HCT116 (cell line): ENCODE measurements around the gene MYH10. TPM values are rescaled to one million over a fixed set of nuclear protein-coding genes. Genes with fewer than 3 reads are reported as not detected.

Experiments used
- ATAC-seq: fragments of 200-7000 bp; cut with Tn5 transposase; 2 replicates; pipeline ENCODE4 v1.9.1; 2020; ENCODE audit warnings: mild to moderate bottlenecking, moderate library complexity
- BruUV-seq: library from RNA; stranded (reverse); fragments of 400-500 nt; replicated peaks from 2 replicates; lab custom pipeline; 2021; lab: Mats Ljungman, UMichigan
- CTCF ChIA-PET: fragments of 300-600 bp; sonication (Branson Sonifier 250); formaldehyde crosslinking; loops from one replicate; lab custom pipeline; 2021; ENCODE audit warnings: antibody characterized with exemption; lab: Charles Lee
- POLR2A ChIA-PET: fragments of 300-600, 350-600 bp; sonication (Branson Sonifier 250); formaldehyde crosslinking; loops from one replicate; lab custom pipeline; 2021; ENCODE audit warnings: antibody characterized with exemption; lab: Charles Lee
- RAD21 ChIA-PET, 2 experiments: fragments of 300-600 bp; sonication (Branson Sonifier 250); formaldehyde crosslinking; loops; one replicate each; lab custom pipeline; 2023; ENCODE audit warnings: low total read pairs in 2 of 2; ENCODE audit not compliant: uncharacterized antibody in 2 of 2, unreplicated experiment in 2 of 2, low non-redundant PET in 1 of 2; lab: Charles Lee
- DNase-seq: peaks from one replicate; pipeline ENCODE4 v3.0.0-alpha.2; 2010; ENCODE audit warnings: low read depth, low spot score
- H2AFZ ChIP-seq: fragments of 200-600 bp; shearing (Covaris generic), sonication (generic); 2 replicates; pipeline ENCODE4 v1.6.1; 2017; ENCODE audit warnings: low read depth, mixed run types, mixed read lengths, antibody characterized with exemption, low read length; ENCODE audit not compliant: poor library complexity, severe bottlenecking
- H3K27ac ChIP-seq: 2 replicates; pipeline ENCODE4 v1.5.1; 2012; ENCODE audit warnings: low read depth, low read length
- H3K27me3 ChIP-seq: fragments of 200-600 bp; sonication (generic); 2 replicates; pipeline ENCODE4 v1.6.1; 2016; ENCODE audit warnings: mixed run types, low read length, mixed read lengths; ENCODE audit not compliant: insufficient read depth
- H3K36me3 ChIP-seq, 2 experiments: fragments of 200-500 bp in 1 of 2; fragments of 200-600 bp in 1 of 2; sonication (Bioruptor generic) in 1 of 2; sonication (generic) in 1 of 2; 2 replicates each; pipeline versions ENCODE4 v1.5.1 to v1.6.1; 2014 to 2016; ENCODE audit warnings: low read length in 2 of 2, inconsistent platforms in 1 of 2, mixed read lengths in 1 of 2, mixed run types in 1 of 2; ENCODE audit not compliant: insufficient read depth in 2 of 2, control insufficient read depth in 1 of 2
- H3K4me1 ChIP-seq, 2 experiments: fragments of 200-600 bp in 1 of 2; sonication (generic) in 1 of 2; 2 replicates each; pipeline versions ENCODE4 v1.5.1 to v1.6.1; 2012 to 2017; ENCODE audit warnings: low read length in 2 of 2, inconsistent platforms in 1 of 2, mild to moderate bottlenecking in 1 of 2, mixed read lengths in 1 of 2, mixed run types in 1 of 2, moderate library complexity in 1 of 2; ENCODE audit not compliant: insufficient read depth in 2 of 2, control insufficient read depth in 1 of 2
- H3K4me2 ChIP-seq: fragments of 200-600 bp; sonication (generic); 2 replicates; pipeline ENCODE4 v1.6.1; 2017; ENCODE audit warnings: mixed run types, low read length, mixed read lengths
- H3K4me3 ChIP-seq, 2 experiments: fragments of 200-600 bp in 1 of 2; sonication (generic) in 1 of 2; replicated peaks in 1 of 2; 2 replicates each; pipeline ENCODE4 v1.5.1; 2011 to 2016; ENCODE audit warnings: low read length in 2 of 2, control low read depth in 1 of 2, low read depth in 1 of 2, mild to moderate bottlenecking in 1 of 2, mixed read lengths in 1 of 2, mixed run types in 1 of 2
- H3K79me2 ChIP-seq: fragments of 200-600 bp; sonication (generic); 2 replicates; pipeline ENCODE4 v1.6.1; 2017; ENCODE audit warnings: mild to moderate bottlenecking, mixed run types, low read length, moderate library complexity, mixed read lengths; ENCODE audit not compliant: insufficient read depth
- H3K9ac ChIP-seq: fragments of 200-600 bp; sonication (generic); 2 replicates; pipeline ENCODE4 v1.6.1; 2016; ENCODE audit warnings: low read length, mixed read lengths
- H3K9me2 ChIP-seq: fragments of 200-600 bp; sonication (generic), shearing (Covaris generic); 2 replicates; pipeline ENCODE4 v1.6.1; 2017; ENCODE audit warnings: mixed run types, mild to moderate bottlenecking, moderate library complexity; ENCODE audit not compliant: insufficient read depth
- H3K9me3 ChIP-seq, 2 experiments: fragments of 200-500 bp in 1 of 2; fragments of 200-600 bp in 1 of 2; sonication (Bioruptor generic) in 1 of 2; sonication (generic) in 1 of 2; 2 replicates each; pipeline ENCODE4 v1.6.1; 2014 to 2017; ENCODE audit warnings: low read length in 2 of 2, mixed read lengths in 2 of 2, inconsistent platforms in 1 of 2, low read depth in 1 of 2, mild to moderate bottlenecking in 1 of 2, mixed run types in 1 of 2, moderate library complexity in 1 of 2; ENCODE audit not compliant: control insufficient read depth in 1 of 2, insufficient read depth in 1 of 2
- H4K20me1 ChIP-seq: fragments of 200-600 bp; sonication (generic), shearing (Covaris generic); 2 replicates; pipeline ENCODE4 v1.6.1; 2017; ENCODE audit warnings: mixed run types, mild to moderate bottlenecking, moderate library complexity; ENCODE audit not compliant: insufficient read depth
- CBX3 ChIP-seq: IDR thresholded peaks from 2 replicates; pipeline ENCODE4 v1.6.1; 2012; ENCODE audit warnings: low read depth
- CEBPB ChIP-seq: IDR thresholded peaks from 2 replicates; pipeline ENCODE4 v1.6.1; 2012; ENCODE audit warnings: low read depth
- EGR1 ChIP-seq: IDR thresholded peaks from 2 replicates; pipeline ENCODE4 v1.6.1; 2012; ENCODE audit warnings: low read depth
- ELF1 ChIP-seq: IDR thresholded peaks from 2 replicates; pipeline ENCODE4 v1.6.1; 2012; ENCODE audit warnings: low read depth, borderline replicate concordance
- EZH2 ChIP-seq: fragments of 200-600 bp; sonication (generic); IDR thresholded peaks from 2 replicates; pipeline ENCODE4 v1.6.1; 2017; ENCODE audit warnings: antibody characterized with exemption, mixed run types
- EZH2phosphoT487 ChIP-seq: fragments of 200-600 bp; IDR thresholded peaks from 2 replicates; pipeline ENCODE4 v1.6.1; 2018; ENCODE audit warnings: antibody characterized with exemption, borderline replicate concordance
- JUND ChIP-seq: IDR thresholded peaks from 2 replicates; pipeline ENCODE4 v1.6.1; 2012
- POLR2AphosphoS5 ChIP-seq: IDR thresholded peaks from 2 replicates; pipeline ENCODE4 v1.6.1; 2011; ENCODE audit warnings: mild to moderate bottlenecking, low read depth, low read length, moderate library complexity
- SIN3A ChIP-seq: IDR thresholded peaks from 2 replicates; pipeline ENCODE4 v1.6.1; 2012; ENCODE audit warnings: low read depth
- SP1 ChIP-seq: IDR thresholded peaks from 2 replicates; pipeline ENCODE4 v1.6.1; 2012; ENCODE audit warnings: low read depth
- SRF ChIP-seq: IDR thresholded peaks from 2 replicates; pipeline ENCODE4 v1.6.1; 2012; ENCODE audit warnings: low read depth
- TCF7L2 ChIP-seq: IDR thresholded peaks from 2 replicates; pipeline ENCODE4 v1.7.0; 2011; ENCODE audit warnings: borderline replicate concordance, inconsistent platforms; ENCODE audit not compliant: insufficient read depth, insufficient read length; ENCODE audit errors: extremely low read depth
- YY1 ChIP-seq: IDR thresholded peaks from 2 replicates; pipeline ENCODE4 v1.6.1; 2011; ENCODE audit warnings: low read length, low read depth, moderate library complexity, mild to moderate bottlenecking; ENCODE audit not compliant: insufficient replicate concordance; ENCODE audit errors: extremely low read depth
- ZBTB33 ChIP-seq: IDR thresholded peaks from 2 replicates; pipeline ENCODE4 v1.6.1; 2011; ENCODE audit warnings: mild to moderate bottlenecking, low read length, moderate library complexity; ENCODE audit not compliant: insufficient replicate concordance; ENCODE audit errors: extremely low read depth
- ZNF274 ChIP-seq: fragments of 200-500 bp; sonication (Bioruptor generic); IDR thresholded peaks from 2 replicates; pipeline ENCODE4 v1.6.1; 2014; ENCODE audit warnings: mild to moderate bottlenecking, low read depth, low read length, inconsistent platforms
- intact Hi-C: fragments of 100-400 bp; cut with micrococcal nuclease; formaldehyde crosslinking; loops from 2 replicates; pipeline ENCODE4 v1.10.0; 2022
- total RNA-seq: library from RNA; stranded (reverse); gene quantifications from one replicate; pipeline ENCODE4 v1.2.1, GENCODE V29; 2021; ENCODE audit not compliant: unreplicated experiment

MYH10 gene
- total RNA-seq, 1 experiment from 2014 or later = 39.2 TPM

- ChIA-PET CTCF (no interaction called here), RAD21 (no interaction called here), POLR2A (no interaction called here)
- BruUV-seq = no TSS peak
- Histone ChIP-seq H3K4me1 (no peaks in the 10 kb centered on the region), H3K36me3 (no peaks in the 10 kb centered on the region), H3K9ac (no peak overlapping the region), H3K4me3 (no peak overlapping the region), H3K4me2 (no peak overlapping the region), H3K9me2 (no peaks in the 10 kb centered on the region), H3K27ac (no peak overlapping the region), H3K27me3 (no peaks in the 10 kb centered on the region), H2AFZ (no peak overlapping the region), H3K9me3 (no peaks in the 10 kb centered on the region), H4K20me1 (no peaks in the 10 kb centered on the region), H3K79me2 (no peaks in the 10 kb centered on the region)
- TF ChIP-seq YY1 (no peak), ZBTB33 (no peak), JUND (no peak), EZH2 (no peak), SRF (no peak), CBX3 (no peak), CEBPB (no peak), SP1 (no peak), EGR1 (no peak), ELF1 (no peak), SIN3A (no peak), TCF7L2 (no peak), EZH2phosphoT487 (no peak), POLR2AphosphoS5 (no peak), ZNF274 (no peak)
- DNase-seq (no peak), ATAC-seq (no peak)
- intact Hi-C loops = no loop called here
These were observed 36.9 kb upstream of the MYH10 start for GRCh38 chr17:8667421-8667820.
